ENCODE data around the gene CCDC81.

The CCDC81 gene

GRCh38 chr11:86444981-86445380, 70.3 kb downstream of the CCDC81 start:
- no peak for TF ChIP-seq CTCF (IDR thresholded peaks at IDR 0.05; ENCODE audit: low read depth, low read length, missing control alignments)
- no peak for DNase-seq (ENCODE audit: low read depth)
- H3K4me3 ChIP-seq (ENCODE audit: low read depth, low read length): no peak overlapping the region

- no peak for TF ChIP-seq CTCF (IDR thresholded peaks at IDR 0.05; ENCODE audit: low read depth, low read length, missing control alignments)
- DNase-seq (ENCODE audit: low read depth): no peak
- no peak overlapping the region for H3K4me3 ChIP-seq (ENCODE audit: low read depth, low read length)
Observed at GRCh38 chr11:86446163-86446923, 71.7 kb downstream of the CCDC81 start.

- TF ChIP-seq CTCF (IDR thresholded peaks at IDR 0.05; ENCODE audit: low read depth, low read length, missing control alignments): no peak
- no peak overlapping the region for H3K4me3 ChIP-seq (ENCODE audit: low read depth, low read length)
- DNase-seq (ENCODE audit: low read depth): no peak
Observed at GRCh38 chr11:86446924-86447285, 72.2 kb downstream of the CCDC81 start.

- H3K4me3 ChIP-seq (ENCODE audit: low read depth, low read length): no peak overlapping the region
- DNase-seq (ENCODE audit: low read depth): no peak
- TF ChIP-seq CTCF (IDR thresholded peaks at IDR 0.05; ENCODE audit: low read depth, low read length, missing control alignments): no peak
Observed at GRCh38 chr11:86447763-86448480, 73.2 kb downstream of the CCDC81 start.

GRCh38 chr11:86449993-86450629, 75.4 kb downstream of the CCDC81 start:
- no peak for TF ChIP-seq CTCF (IDR thresholded peaks at IDR 0.05; ENCODE audit: low read depth, low read length, missing control alignments)
- no peak for DNase-seq (ENCODE audit: low read depth)
- H3K4me3 ChIP-seq (ENCODE audit: low read depth, low read length): no peak overlapping the region

GRCh38 chr11:86453290-86454030, 78.8 kb downstream of the CCDC81 start:
- no peak overlapping the region for H3K4me3 ChIP-seq (ENCODE audit: low read depth, low read length)
- peak; percentile 37 for TF ChIP-seq CTCF (IDR thresholded peaks at IDR 0.05; ENCODE audit: low read depth, low read length, missing control alignments)
- DNase-seq (ENCODE audit: low read depth): no peak

Data from GM12864 (cell line).